Measurements from ENCODE around the gene SLC22A15. TPM values are rescaled to one million over a fixed set of nuclear protein-coding genes. Genes with fewer than 3 reads are reported as not detected.

SLC22A15 gene
- 1 to 10 TPM; 6.4 to 9.4 TPM for total RNA-seq
- polyA plus RNA-seq (ENCODE audit: insufficient read depth, low read depth, low replicate concordance), result 1.8 TPM
- long read RNA-seq, donor 1, result 0 reads
- long read RNA-seq, donor 2, result 0 reads

GRCh38 chr1:115976062-115976920, at the start of gene SLC22A15:
Gene SLC22A15 (plus strand): TSS chr1:115976513. CDS start chr1:115976628, 115 bp downstream.
- H3K36me3 ChIP-seq (ENCODE audit: low read depth, missing control alignments), result no peaks in the 10 kb centered on the region
- peak; percentile 77 for DNase-seq
- intact Hi-C loops (cut with DNase I; ENCODE audit: low total_unique reads), result no loop called here
- TF ChIP-seq POLR2A (IDR thresholded peaks at IDR 0.05) (no peak), CTCF (IDR thresholded peaks at IDR 0.05) (no peak)
- peak within 1 kb of the TSS; percentile 61 to 72 for H3K4me3 ChIP-seq
- peak within 1 kb of the TSS; percentile 2 to 59 for H3K27ac ChIP-seq
- no peaks in the 10 kb centered on the region for H3K9me3 ChIP-seq
- no peaks in the 10 kb centered on the region for H3K27me3 ChIP-seq
- WGBS, 2 donors, result 1% methylated on average over 26 to 73 of the region's 91 CpGs
- no peaks in the 10 kb centered on the region for H3K4me1 ChIP-seq

- Histone ChIP-seq H3K9me3 (no peaks in the 10 kb centered on the region), H3K27ac (no peak overlapping the region), H3K4me3 (no peak overlapping the region), H3K27me3 (no peaks in the 10 kb centered on the region), H3K36me3 (ENCODE audit: low read depth, missing control alignments) (no peaks in the 10 kb centered on the region), H3K4me1 (no peaks in the 10 kb centered on the region)
- no peak for DNase-seq
- TF ChIP-seq POLR2A (IDR thresholded peaks at IDR 0.05), result no peak
- TF ChIP-seq CTCF (IDR thresholded peaks at IDR 0.05), result no peak
- intact Hi-C loops (cut with DNase I; ENCODE audit: low total_unique reads), result no loop called here
- WGBS, 2 donors, result 55 to 77% methylated on average over 4 of the region's 4 CpGs
Measured at GRCh38 chr1:115927971-115928370, 48.3 kb upstream of the SLC22A15 start.

GRCh38 chr1:115929881-115930280, 46.4 kb upstream of the SLC22A15 start:
- TF ChIP-seq POLR2A (IDR thresholded peaks at IDR 0.05) (no peak), CTCF (IDR thresholded peaks at IDR 0.05) (no peak)
- H3K27ac ChIP-seq, result no peak overlapping the region
- no peaks in the 10 kb centered on the region for H3K36me3 ChIP-seq (ENCODE audit: low read depth, missing control alignments)
- 33 to 51% methylated on average over 5 of the region's 5 CpGs for WGBS, 2 donors
- H3K27me3 ChIP-seq, result no peaks in the 10 kb centered on the region
- no peak overlapping the region for H3K4me3 ChIP-seq
- intact Hi-C loops (cut with DNase I; ENCODE audit: low total_unique reads), result no loop called here
- H3K9me3 ChIP-seq, result no peaks in the 10 kb centered on the region
- no peak for DNase-seq
- H3K4me1 ChIP-seq, result no peaks in the 10 kb centered on the region

- DNase-seq, result no peak
- intact Hi-C loops (cut with DNase I; ENCODE audit: low total_unique reads), result no loop called here
- H3K27ac ChIP-seq, result no peak overlapping the region
- no peaks in the 10 kb centered on the region for H3K36me3 ChIP-seq (ENCODE audit: low read depth, missing control alignments)
- H3K4me1 ChIP-seq, result no peaks in the 10 kb centered on the region
- no peaks in the 10 kb centered on the region for H3K9me3 ChIP-seq
- TF ChIP-seq POLR2A (IDR thresholded peaks at IDR 0.05) (no peak), CTCF (IDR thresholded peaks at IDR 0.05) (no peak)
- 82 to 87% methylated on average over 3 of the region's 3 CpGs for WGBS, 2 donors
- H3K4me3 ChIP-seq, result no peak overlapping the region
- H3K27me3 ChIP-seq, result no peaks in the 10 kb centered on the region
Measured at GRCh38 chr1:115933625-115934024, 42.7 kb upstream of the SLC22A15 start.

All from testis (tissue), 5 donors.